Uterus (tissue), 4 donors: Measurements from ENCODE around the gene AP3B1. TPM values are rescaled to one million over a fixed set of nuclear protein-coding genes. Genes with fewer than 3 reads are reported as not detected.

ENCODE experiments used
- DNase-seq, 2 donors: peaks; one replicate each; pipeline ENCODE4 v3.0.0-alpha.2; 2019 to 2020
- H3K27ac ChIP-seq, 2 donors: fragments of 200-600 bp; sonication (generic); 1 replicate in 1 of 2; 2 replicates in 1 of 2; pipeline ENCODE4 v1.5.1; 2016 to 2018
- H3K27me3 ChIP-seq, 2 donors: fragments of 200-600 bp; sonication (generic); one replicate each; pipeline ENCODE4 v1.5.1; 2018 to 2019; ENCODE audit warnings: control low read depth in 1 of 2
- H3K36me3 ChIP-seq, 2 donors: fragments of 200-600 bp; sonication (generic); one replicate each; pipeline ENCODE4 v1.5.1; 2019; ENCODE audit warnings: control low read depth in 1 of 2
- H3K4me1 ChIP-seq, 2 donors: fragments of 200-600 bp; sonication (generic); one replicate each; pipeline ENCODE4 v1.5.1; 2018 to 2019; ENCODE audit warnings: control low read depth in 1 of 2
- H3K4me3 ChIP-seq, 2 donors: fragments of 200-600 bp; sonication (generic); 1 replicate in 1 of 2; 2 replicates in 1 of 2; pipeline ENCODE4 v1.5.1; 2018 to 2019; ENCODE audit warnings: mild to moderate bottlenecking in 1 of 2
- H3K9me3 ChIP-seq, 2 donors: fragments of 200-600 bp; sonication (generic); one replicate each; pipeline ENCODE4 v1.5.1; 2019; ENCODE audit warnings: control low read depth in 1 of 2
- CTCF ChIP-seq, 4 experiments: fragments of 200-600 bp in 2 of 4; fragments of 450-650 bp in 2 of 4; sonication (generic) in 2 of 4; IDR thresholded peaks; one replicate each; pipeline ENCODE4 v1.5.1; 2016 to 2019; ENCODE audit warnings: antibody characterized with exemption in 4 of 4, mild to moderate bottlenecking in 2 of 4, moderate library complexity in 1 of 4
- POLR2A ChIP-seq, 2 donors: fragments of 450-650 bp; IDR thresholded peaks; one replicate each; pipeline ENCODE4 v1.6.1; 2016; ENCODE audit warnings: antibody characterized with exemption in 2 of 2, mild to moderate bottlenecking in 1 of 2, moderate library complexity in 1 of 2
- intact Hi-C: fragments of 100-400 bp; cut with DNase I; formaldehyde crosslinking; loops from one replicate; pipeline ENCODE4 v1.15.1; 2023; ENCODE audit warnings: low total_unique reads
- total RNA-seq, 4 donors: library from RNA; depleted of rRNA in 3 of 4; stranded (reverse); fragments of >200 nt in 3 of 4; gene quantifications; one replicate each; pipeline versions ENCODE4 v1.1.0 to v1.2.4, GENCODE V29; 2014 to 2023
- donor health status: DM: yes; HTN: yes; CAD: no.

Gene AP3B1
- total RNA-seq, 4 donors from 2014 or later = 15.9 to 67.1 (median 33.4) TPM

- no peaks in the 10 kb centered on the region for H3K36me3 ChIP-seq
- no peaks in the 10 kb centered on the region for H3K27me3 ChIP-seq
- no peak for DNase-seq
- TF ChIP-seq POLR2A (IDR thresholded peaks at IDR 0.05) = no peak
- TF ChIP-seq CTCF (IDR thresholded peaks at IDR 0.05) = no peak
- H3K9me3 ChIP-seq = peaks cover 0 to 6% of the 10 kb centered on the region in 2 donors
- no peak overlapping the region for H3K4me3 ChIP-seq
- H3K4me1 ChIP-seq = no peaks in the 10 kb centered on the region
- no peak overlapping the region for H3K27ac ChIP-seq
- intact Hi-C loops = no loop called here
These were observed 228.8 kb downstream of the AP3B1 start for GRCh38 chr5:78065663-78066062.

DNA sequence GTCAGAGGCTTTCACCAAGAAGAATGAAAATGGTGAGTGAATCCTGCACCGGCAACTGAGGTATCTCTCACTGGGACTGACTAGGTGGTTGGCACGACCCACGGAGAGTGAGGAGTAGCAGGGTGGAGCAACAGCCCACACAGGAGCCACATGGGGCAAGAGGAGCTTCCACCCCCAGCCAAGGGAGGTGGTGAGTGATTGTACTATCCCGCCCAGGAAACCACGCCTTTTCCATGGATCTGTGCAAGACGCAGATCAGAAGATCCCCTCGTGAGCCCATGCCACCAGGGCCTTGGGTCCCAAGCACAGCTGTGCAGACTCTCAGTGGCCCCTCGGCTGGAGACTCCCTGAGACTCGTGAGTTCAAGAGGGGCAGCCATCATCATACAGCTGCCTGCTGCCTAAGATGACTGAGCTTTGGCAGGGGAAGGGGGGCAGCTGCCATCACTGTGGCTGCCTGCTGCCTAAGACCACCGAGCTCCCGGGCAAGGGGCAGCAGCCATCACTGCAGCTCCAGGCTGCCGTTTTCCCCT is 229.5 kb downstream of the AP3B1 start:
- intact Hi-C loops = no loop called here
- Histone ChIP-seq H3K27ac (no peak overlapping the region), H3K9me3 (peaks cover 0 to 6% of the 10 kb centered on the region in 2 donors), H3K36me3 (no peaks in the 10 kb centered on the region), H3K27me3 (no peaks in the 10 kb centered on the region), H3K4me3 (no peak overlapping the region), H3K4me1 (no peaks in the 10 kb centered on the region)
- TF ChIP-seq CTCF (IDR thresholded peaks at IDR 0.05) = no peak
- TF ChIP-seq POLR2A (IDR thresholded peaks at IDR 0.05) = no peak
- no peak for DNase-seq

- TF ChIP-seq CTCF (IDR thresholded peaks at IDR 0.05) (no peak), POLR2A (IDR thresholded peaks at IDR 0.05) (no peak)
- Histone ChIP-seq H3K27me3 (no peaks in the 10 kb centered on the region), H3K36me3 (no peaks in the 10 kb centered on the region), H3K9me3 (peaks cover 0 to 6% of the 10 kb centered on the region in 2 donors), H3K4me3 (no peak overlapping the region), H3K4me1 (no peaks in the 10 kb centered on the region), H3K27ac (no peak overlapping the region)
- intact Hi-C loops = no loop called here
- DNase-seq = no peak
These were observed 231.0 kb downstream of the AP3B1 start for GRCh38 chr5:78063495-78063894.

GRCh38 chr5:78062645-78063044 is 231.9 kb downstream of the AP3B1 start:
- H3K4me1 ChIP-seq = no peaks in the 10 kb centered on the region
- intact Hi-C loops = no loop called here
- H3K4me3 ChIP-seq = no peak overlapping the region
- no peak overlapping the region for H3K27ac ChIP-seq
- DNase-seq = no peak
- TF ChIP-seq CTCF (IDR thresholded peaks at IDR 0.05) (no peak), POLR2A (IDR thresholded peaks at IDR 0.05) (no peak)
- H3K36me3 ChIP-seq = no peaks in the 10 kb centered on the region
- H3K27me3 ChIP-seq = no peaks in the 10 kb centered on the region
- H3K9me3 ChIP-seq = no peaks in the 10 kb centered on the region

DNA sequence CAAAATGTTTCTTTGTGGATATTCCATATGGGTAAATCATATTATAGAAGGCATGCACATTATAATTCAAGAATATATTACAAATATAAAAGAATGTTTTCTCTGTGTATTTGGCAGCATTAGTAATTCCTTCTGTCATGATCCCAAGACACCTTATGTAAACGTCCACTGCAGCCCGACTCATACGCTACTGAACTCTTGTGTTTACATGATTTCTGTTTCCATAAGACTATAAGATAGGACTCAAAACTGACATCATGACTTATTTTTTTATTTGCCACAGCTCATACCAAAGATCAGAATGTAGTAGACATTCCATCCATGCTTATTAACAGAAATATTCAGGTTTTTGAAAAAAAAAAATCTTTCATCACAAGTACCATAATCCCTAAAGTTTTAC is 234.1 kb downstream of the AP3B1 start:
- TF ChIP-seq POLR2A (IDR thresholded peaks at IDR 0.05) = no peak
- TF ChIP-seq CTCF (IDR thresholded peaks at IDR 0.05) = no peak
- no peaks in the 10 kb centered on the region for H3K27me3 ChIP-seq
- H3K36me3 ChIP-seq = no peaks in the 10 kb centered on the region
- H3K4me1 ChIP-seq = no peaks in the 10 kb centered on the region
- intact Hi-C loops = no loop called here
- no peaks in the 10 kb centered on the region for H3K9me3 ChIP-seq
- no peak for DNase-seq
- no peak overlapping the region for H3K27ac ChIP-seq
- H3K4me3 ChIP-seq = no peak overlapping the region
